ENCODE data around the gene RNF128. TPM values are rescaled to one million over a fixed set of nuclear protein-coding genes. Genes with fewer than 3 reads are reported as not detected.
"Not testable (repeated sequence)": the region's sequence is repeated elsewhere in the genome, so short reads cannot be mapped to it uniquely, and the experiment has no call there.

The RNF128 gene
- total RNA-seq, 1 experiment from 2014 or later, result not detected

- Histone ChIP-seq H3K27me3 (replicated peaks) (no peaks in the 10 kb centered on the region), H3K4me1 (replicated peaks) (no peaks in the 10 kb centered on the region), H3K36me3 (no peaks in the 10 kb centered on the region), H3K27ac (no peak overlapping the region), H3K9me3 (replicated peaks) (no peaks in the 10 kb centered on the region), H3K4me3 (no peak overlapping the region)
- DNase-seq (ENCODE audit: low read depth in 1 of 2, low spot score in 2 of 2), result no peak
These were observed 7.8 kb upstream of the RNF128 start for GRCh38 chrX:106718709-106719108.

GRCh38 chrX:106725931-106726330 is 570 bp upstream of the RNF128 start:
- H3K27ac ChIP-seq, result no peak overlapping the region
- H3K36me3 ChIP-seq, result no peaks in the 10 kb centered on the region
- no peaks in the 10 kb centered on the region for H3K4me1 ChIP-seq (replicated peaks)
- H3K27me3 ChIP-seq (replicated peaks), result peaks cover 14% of the 10 kb centered on the region
- DNase-seq (ENCODE audit: low read depth in 1 of 2, low spot score in 2 of 2), result no peak
- no peaks in the 10 kb centered on the region for H3K9me3 ChIP-seq (replicated peaks)
- H3K4me3 ChIP-seq, result no peak overlapping the region

- no peak overlapping the region for H3K4me3 ChIP-seq
- H3K4me1 ChIP-seq (replicated peaks), result no peaks in the 10 kb centered on the region
- no peaks in the 10 kb centered on the region for H3K9me3 ChIP-seq (replicated peaks)
- no peak for DNase-seq (ENCODE audit: low read depth in 1 of 2, low spot score in 2 of 2)
- no peak overlapping the region for H3K27ac ChIP-seq
- H3K27me3 ChIP-seq (replicated peaks), result peaks cover 14% of the 10 kb centered on the region
- H3K36me3 ChIP-seq, result no peaks in the 10 kb centered on the region
These were observed 1.8 kb downstream of the RNF128 start for GRCh38 chrX:106728337-106728736.

- Histone ChIP-seq H3K27ac (no peak overlapping the region), H3K4me3 (no peak overlapping the region), H3K27me3 (replicated peaks) (peaks cover 14% of the 10 kb centered on the region), H3K36me3 (no peaks in the 10 kb centered on the region), H3K9me3 (replicated peaks) (no peaks in the 10 kb centered on the region), H3K4me1 (replicated peaks) (no peaks in the 10 kb centered on the region)
- DNase-seq (ENCODE audit: low read depth in 1 of 2, low spot score in 2 of 2), result no peak
These were observed 3.9 kb downstream of the RNF128 start for GRCh38 chrX:106730401-106730800.

GRCh38 chrX:106731590-106731989 is 5.1 kb downstream of the RNF128 start:
- H3K27ac ChIP-seq, result no peak overlapping the region
- H3K4me3 ChIP-seq, result no peak overlapping the region
- no peak for DNase-seq (ENCODE audit: low read depth in 1 of 2, low spot score in 2 of 2)
- no peaks in the 10 kb centered on the region for H3K36me3 ChIP-seq
- H3K4me1 ChIP-seq (replicated peaks), result no peaks in the 10 kb centered on the region
- no peaks in the 10 kb centered on the region for H3K9me3 ChIP-seq (replicated peaks)
- H3K27me3 ChIP-seq (replicated peaks), result peaks cover 5% of the 10 kb centered on the region; the same call in 1 of the 2 replicates

- H3K27ac ChIP-seq, result no peak overlapping the region
- no peak for DNase-seq (ENCODE audit: low read depth in 1 of 2, low spot score in 2 of 2)
- no peaks in the 10 kb centered on the region for H3K4me1 ChIP-seq (replicated peaks)
- no peaks in the 10 kb centered on the region for H3K9me3 ChIP-seq (replicated peaks)
- no peaks in the 10 kb centered on the region for H3K36me3 ChIP-seq
- H3K27me3 ChIP-seq (replicated peaks), result no peaks in the 10 kb centered on the region
- no peak overlapping the region for H3K4me3 ChIP-seq
These were observed 8.3 kb downstream of the RNF128 start for GRCh38 chrX:106734827-106735226.

- no peak overlapping the region for H3K27ac ChIP-seq
- DNase-seq (ENCODE audit: low read depth in 1 of 2, low spot score in 2 of 2), result no peak
- no peaks in the 10 kb centered on the region for H3K36me3 ChIP-seq
- H3K9me3 ChIP-seq (replicated peaks), result no peaks in the 10 kb centered on the region
- H3K4me3 ChIP-seq, result no peak overlapping the region
- H3K4me1 ChIP-seq (replicated peaks), result no peaks in the 10 kb centered on the region
- no peaks in the 10 kb centered on the region for H3K27me3 ChIP-seq (replicated peaks)
These were observed 13.8 kb downstream of the RNF128 start for GRCh38 chrX:106740193-106740780.

GRCh38 chrX:106742193-106742592 is 15.7 kb downstream of the RNF128 start:
- no peak overlapping the region for H3K4me3 ChIP-seq
- no peaks in the 10 kb centered on the region for H3K4me1 ChIP-seq (replicated peaks)
- no peaks in the 10 kb centered on the region for H3K27me3 ChIP-seq (replicated peaks)
- H3K9me3 ChIP-seq (replicated peaks), result no peaks in the 10 kb centered on the region
- H3K27ac ChIP-seq, result no peak overlapping the region
- DNase-seq (ENCODE audit: low read depth in 1 of 2, low spot score in 2 of 2), result no peak
- no peaks in the 10 kb centered on the region for H3K36me3 ChIP-seq

GRCh38 chrX:106742805-106743204 is 16.3 kb downstream of the RNF128 start:
- Histone ChIP-seq H3K4me3 (no peak overlapping the region), H3K9me3 (replicated peaks) (no peaks in the 10 kb centered on the region), H3K27me3 (replicated peaks) (no peaks in the 10 kb centered on the region), H3K36me3 (no peaks in the 10 kb centered on the region), H3K27ac (no peak overlapping the region), H3K4me1 (replicated peaks) (no peaks in the 10 kb centered on the region)
- DNase-seq (ENCODE audit: low read depth in 1 of 2, low spot score in 2 of 2), result no peak

- no peak for DNase-seq (ENCODE audit: low read depth in 1 of 2, low spot score in 2 of 2)
- Histone ChIP-seq H3K4me1 (replicated peaks) (no peaks in the 10 kb centered on the region), H3K4me3 (no peak overlapping the region), H3K27ac (no peak overlapping the region), H3K36me3 (no peaks in the 10 kb centered on the region), H3K9me3 (replicated peaks) (no peaks in the 10 kb centered on the region), H3K27me3 (replicated peaks) (no peaks in the 10 kb centered on the region)
These were observed 21.9 kb downstream of the RNF128 start for GRCh38 chrX:106748377-106748776.

- Histone ChIP-seq H3K36me3 (no peaks in the 10 kb centered on the region), H3K27me3 (replicated peaks) (no peaks in the 10 kb centered on the region), H3K4me3 (no peak overlapping the region), H3K27ac (no peak overlapping the region), H3K9me3 (replicated peaks) (no peaks in the 10 kb centered on the region), H3K4me1 (replicated peaks) (no peaks in the 10 kb centered on the region)
- DNase-seq (ENCODE audit: low read depth in 1 of 2, low spot score in 2 of 2), result no peak
These were observed 24.9 kb downstream of the RNF128 start for GRCh38 chrX:106751407-106751806.

- H3K9me3 ChIP-seq (replicated peaks), result no peaks in the 10 kb centered on the region
- H3K36me3 ChIP-seq, result no peaks in the 10 kb centered on the region
- no peak overlapping the region for H3K4me3 ChIP-seq
- no peak overlapping the region for H3K27ac ChIP-seq
- DNase-seq (ENCODE audit: low read depth in 1 of 2, low spot score in 2 of 2), result no peak
- H3K4me1 ChIP-seq (replicated peaks), result no peaks in the 10 kb centered on the region
- H3K27me3 ChIP-seq (replicated peaks), result no peaks in the 10 kb centered on the region
These were observed 25.7 kb downstream of the RNF128 start for GRCh38 chrX:106752101-106752678.

- not testable (repeated sequence) for H3K27me3 ChIP-seq (replicated peaks); H3K4me3 ChIP-seq; DNase-seq (ENCODE audit: low read depth in 1 of 2, low spot score in 2 of 2); H3K27ac ChIP-seq; H3K4me1 ChIP-seq (replicated peaks); H3K36me3 ChIP-seq; H3K9me3 ChIP-seq (replicated peaks)
These were observed 42.8 kb downstream of the RNF128 start for GRCh38 chrX:106769288-106769687.

- H3K36me3 ChIP-seq, result no peaks in the 10 kb centered on the region
- DNase-seq (ENCODE audit: low read depth in 1 of 2, low spot score in 2 of 2), result no peak
- no peaks in the 10 kb centered on the region for H3K9me3 ChIP-seq (replicated peaks)
- no peak overlapping the region for H3K27ac ChIP-seq
- H3K4me1 ChIP-seq (replicated peaks), result no peaks in the 10 kb centered on the region
- H3K27me3 ChIP-seq (replicated peaks), result no peaks in the 10 kb centered on the region
- H3K4me3 ChIP-seq, result no peak overlapping the region
These were observed 48.5 kb downstream of the RNF128 start for GRCh38 chrX:106774981-106775380.

GRCh38 chrX:106780264-106780663 is 53.8 kb downstream of the RNF128 start:
- Histone ChIP-seq H3K27ac (no peak overlapping the region), H3K4me1 (replicated peaks) (no peaks in the 10 kb centered on the region), H3K9me3 (replicated peaks) (no peaks in the 10 kb centered on the region), H3K36me3 (no peaks in the 10 kb centered on the region), H3K27me3 (replicated peaks) (no peaks in the 10 kb centered on the region), H3K4me3 (no peak overlapping the region)
- no peak for DNase-seq (ENCODE audit: low read depth in 1 of 2, low spot score in 2 of 2)
